ENCODE data around the gene ARTN. TPM values are rescaled to one million over a fixed set of nuclear protein-coding genes. Genes with fewer than 3 reads are reported as not detected.
A peak's percentile ranks its signal among the peaks of the same experiment; 100 is the strongest.

Gene ARTN
- total RNA-seq, 1 experiment from 2014 or later, result 9.1 TPM

DNA sequence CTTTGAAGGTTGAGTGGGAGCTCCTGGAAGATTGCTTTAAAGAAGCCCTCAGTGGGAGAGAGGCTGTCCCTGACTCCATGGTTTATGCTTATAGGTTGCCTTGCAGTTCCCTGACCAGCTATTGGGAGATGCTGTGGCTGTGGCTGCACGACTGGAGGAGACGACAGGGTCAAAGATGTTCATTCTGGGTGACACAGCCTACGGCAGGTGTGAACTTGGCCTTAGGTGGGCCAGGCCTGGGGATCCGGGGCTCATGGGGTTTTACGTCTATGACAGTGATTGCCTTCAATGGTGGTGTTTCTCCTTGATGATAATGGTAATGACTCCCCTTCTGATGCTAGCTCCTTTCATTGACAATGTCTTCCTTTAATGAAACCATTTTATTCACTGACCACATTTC, 36.9 kb downstream of the ARTN start:
- DNase-seq (ENCODE audit: low read depth), result no peak

- DNase-seq (ENCODE audit: low read depth), result no peak
Observed at GRCh38 chr1:43970911-43971310, 37.3 kb downstream of the ARTN start.

DNA sequence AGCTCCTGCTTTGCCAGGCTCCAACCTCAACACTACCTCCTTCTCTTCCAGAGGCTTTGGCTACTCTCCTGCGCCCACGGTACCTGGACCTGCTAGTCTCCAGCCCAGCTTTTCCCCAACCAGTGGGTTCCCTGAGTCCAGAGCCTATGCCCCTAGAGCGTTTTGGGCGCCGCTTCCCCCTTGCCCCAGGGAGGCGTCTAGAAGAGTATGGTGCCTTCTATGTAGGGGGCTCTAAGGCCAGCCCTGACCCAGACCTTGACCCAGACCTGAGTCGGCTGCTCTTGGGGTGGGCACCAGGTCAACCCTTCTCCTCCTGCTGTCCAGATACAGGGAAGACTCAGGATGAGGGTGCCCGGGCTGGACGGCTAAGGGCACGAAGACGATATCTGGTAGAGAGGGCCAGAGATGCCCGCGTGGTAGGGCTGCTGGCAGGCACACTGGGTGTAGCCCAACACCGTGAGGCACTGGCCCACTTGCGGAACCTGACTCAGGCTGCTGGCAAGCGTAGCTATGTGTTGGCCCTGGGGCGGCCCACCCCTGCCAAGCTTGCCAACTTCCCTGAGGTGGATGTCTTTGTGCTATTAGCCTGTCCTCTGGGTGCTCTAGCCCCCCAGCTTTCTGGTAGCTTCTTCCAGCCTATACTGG, 37.9 kb downstream of the ARTN start:
- DNase-seq (ENCODE audit: low read depth), result no peak

DNA sequence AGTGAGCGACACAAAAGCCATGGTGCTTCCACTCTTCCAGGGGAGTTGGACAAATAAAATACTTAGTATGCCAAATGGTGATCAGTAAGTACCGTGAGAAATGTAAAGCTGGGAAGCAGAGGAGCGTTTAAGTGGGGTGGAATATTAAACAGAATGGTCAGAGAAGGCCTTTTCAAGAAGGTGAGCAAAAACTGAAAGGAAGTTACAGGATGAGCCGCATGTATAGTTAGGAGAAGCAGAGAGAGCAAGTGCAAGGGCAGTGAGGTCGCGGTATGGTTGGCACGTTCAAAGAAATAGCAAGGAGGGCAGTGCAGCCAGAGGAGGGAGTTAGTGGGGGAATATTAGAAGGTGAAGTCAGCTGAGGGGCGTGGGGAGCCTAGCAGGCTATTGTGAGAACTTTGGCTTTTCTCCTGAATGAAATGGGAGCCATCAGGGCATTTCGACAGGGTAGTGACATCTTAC, 40.4 kb downstream of the ARTN start:
- no peak for DNase-seq (ENCODE audit: low read depth)

- peak; percentile 92 for DNase-seq (ENCODE audit: low read depth)
Observed at GRCh38 chr1:43974443-43975248, 41.0 kb downstream of the ARTN start, which contains the start of gene ATP6V0B. TSS of gene ATP6V0B (plus strand) at chr1:43974960. CDS start at chr1:43975041, 81 bp downstream.

DNA sequence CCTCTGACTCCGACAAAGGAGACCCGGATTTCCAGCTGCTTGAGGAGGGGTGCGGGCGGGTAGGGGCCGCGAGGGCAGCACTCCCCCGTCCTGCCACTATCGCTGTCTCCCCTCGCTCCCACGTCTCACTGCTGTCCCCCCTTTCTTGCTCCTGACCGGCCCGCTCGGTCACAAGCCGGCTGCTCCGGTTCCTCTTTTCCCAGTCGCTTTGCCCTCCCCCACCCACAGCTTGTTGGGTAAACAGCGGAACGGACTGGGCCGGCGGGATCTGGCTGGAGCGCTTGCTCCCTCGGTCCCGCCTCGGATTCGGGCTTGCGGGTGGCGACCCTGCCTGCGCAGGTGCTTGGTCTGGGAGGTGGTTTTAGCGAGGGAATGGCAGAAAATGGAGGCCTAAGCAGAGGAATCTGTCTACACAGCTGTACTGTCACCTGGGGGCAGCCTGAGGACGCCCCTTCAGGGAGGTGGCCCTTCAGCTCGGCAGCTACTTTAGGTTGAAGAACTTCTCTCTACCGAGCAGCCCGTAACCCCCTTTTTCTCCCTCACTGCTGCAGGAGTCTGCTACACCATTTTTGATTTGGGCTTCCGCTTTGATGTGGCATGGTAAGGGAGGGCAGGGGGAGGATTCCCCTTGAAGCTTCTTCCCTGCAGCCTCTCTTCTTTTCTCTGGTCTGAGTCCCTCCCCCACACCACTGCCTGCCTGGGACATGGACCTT, 41.8 kb downstream of the ARTN start:
- no peak for DNase-seq (ENCODE audit: low read depth)

- DNase-seq (ENCODE audit: low read depth), result no peak
Observed at GRCh38 chr1:43976045-43976444, 42.4 kb downstream of the ARTN start.

- DNase-seq (ENCODE audit: low read depth), result no peak
Observed at GRCh38 chr1:43976890-43977289, 43.3 kb downstream of the ARTN start.

DNA sequence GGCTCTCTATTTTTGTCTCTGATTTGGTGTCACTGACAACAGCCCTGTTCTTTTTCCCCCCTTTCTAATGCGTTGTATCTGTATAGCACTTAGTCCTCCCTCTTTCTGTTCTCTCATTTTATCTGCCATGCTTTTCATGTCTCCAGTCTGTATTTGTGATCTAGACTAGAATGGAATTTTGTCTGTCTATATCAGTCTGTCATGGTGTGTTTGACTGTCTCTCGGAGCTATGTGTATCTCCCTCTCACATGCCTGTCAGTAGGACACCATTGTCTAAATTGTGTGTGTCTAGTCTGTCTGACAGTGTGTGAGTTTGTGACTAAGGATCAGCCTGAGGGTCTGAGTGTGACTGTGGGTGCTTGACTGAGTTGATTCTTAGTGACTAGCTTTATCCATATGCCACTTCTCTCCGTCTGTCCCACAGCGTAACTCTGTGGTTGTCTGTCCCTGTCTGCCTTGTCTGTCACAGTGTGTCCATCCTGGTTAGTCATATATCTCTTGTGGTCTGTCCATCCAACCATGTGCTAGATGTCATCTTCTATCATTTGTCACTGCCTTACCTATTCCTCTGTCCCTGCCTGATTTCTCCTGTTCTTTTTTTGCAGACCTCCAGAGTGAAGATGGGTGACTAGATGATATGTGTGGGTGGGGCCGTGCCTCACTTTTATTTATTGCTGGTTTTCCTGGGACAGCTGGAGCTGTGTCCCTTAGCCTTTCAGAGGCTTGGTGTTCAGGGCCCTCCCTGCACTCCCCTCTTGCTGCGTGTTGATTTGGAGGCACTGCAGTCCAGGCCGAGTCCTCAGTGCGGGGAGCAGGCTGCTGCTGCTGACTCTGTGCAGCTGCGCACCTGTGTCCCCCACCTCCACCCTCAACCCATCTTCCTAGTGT, 44.0 kb downstream of the ARTN start:
- DNase-seq (ENCODE audit: low read depth), result no peak

DNA sequence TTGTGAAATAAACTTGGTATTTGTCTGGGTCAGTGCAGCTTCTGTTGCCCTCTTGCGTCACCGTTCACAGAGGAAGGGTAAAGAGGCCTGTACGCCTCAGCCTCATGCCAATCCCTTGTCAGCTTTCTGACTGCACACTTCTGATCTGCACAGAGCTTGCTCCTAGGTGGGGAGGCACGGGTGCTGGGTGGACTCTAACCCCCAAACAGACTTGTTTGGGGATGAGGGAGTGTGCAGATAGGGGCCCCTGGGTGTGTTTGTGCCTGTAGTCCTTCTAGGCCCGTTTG, 44.6 kb downstream of the ARTN start:
- no peak for DNase-seq (ENCODE audit: low read depth)

DNA sequence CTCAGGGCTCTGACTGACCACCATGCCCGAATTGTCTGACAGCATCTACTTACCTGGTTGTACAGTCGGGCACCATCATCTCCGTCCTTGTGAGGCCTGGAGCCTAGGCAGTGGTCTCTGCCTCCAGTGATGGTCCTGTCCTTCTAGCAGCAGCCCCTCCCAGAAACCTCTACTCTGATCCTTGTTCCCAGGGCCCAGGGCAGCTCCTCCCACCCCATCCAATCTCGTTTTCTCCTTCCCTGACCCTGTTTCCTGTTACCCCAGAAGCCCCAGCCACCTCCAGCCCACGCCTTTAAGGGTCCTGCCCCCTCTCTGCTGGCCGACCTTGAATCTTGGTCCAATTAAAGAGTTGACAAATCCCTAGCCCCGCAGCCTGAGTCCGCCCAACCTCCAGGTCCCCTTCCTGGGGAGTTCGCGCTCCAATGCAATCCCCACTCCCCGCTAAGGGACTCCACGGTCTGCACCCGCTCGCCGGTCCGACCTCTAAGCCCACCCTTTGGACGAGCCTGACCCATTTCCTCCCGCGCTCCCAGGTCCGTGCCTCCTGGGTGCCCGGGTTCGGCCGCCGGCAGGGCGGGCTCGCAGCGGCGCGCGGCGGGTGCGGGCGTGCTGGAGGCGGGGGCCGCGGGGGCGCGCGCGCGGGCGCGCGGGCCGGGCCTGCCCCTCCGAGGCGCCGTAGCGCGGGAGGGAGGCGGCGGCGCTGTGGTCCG, 45.1 kb downstream of the ARTN start, which contains the start of gene B4GALT2:
Gene B4GALT2 (plus strand): TSS at position 660 of the 710 bp plus-strand sequence. CDS start 1,951 bp downstream, outside the sequence.
- DNase-seq (ENCODE audit: low read depth), result peak; percentile 51

- no peak for DNase-seq (ENCODE audit: low read depth)
Observed at GRCh38 chr1:43979261-43979527, 45.6 kb downstream of the ARTN start.

DNA sequence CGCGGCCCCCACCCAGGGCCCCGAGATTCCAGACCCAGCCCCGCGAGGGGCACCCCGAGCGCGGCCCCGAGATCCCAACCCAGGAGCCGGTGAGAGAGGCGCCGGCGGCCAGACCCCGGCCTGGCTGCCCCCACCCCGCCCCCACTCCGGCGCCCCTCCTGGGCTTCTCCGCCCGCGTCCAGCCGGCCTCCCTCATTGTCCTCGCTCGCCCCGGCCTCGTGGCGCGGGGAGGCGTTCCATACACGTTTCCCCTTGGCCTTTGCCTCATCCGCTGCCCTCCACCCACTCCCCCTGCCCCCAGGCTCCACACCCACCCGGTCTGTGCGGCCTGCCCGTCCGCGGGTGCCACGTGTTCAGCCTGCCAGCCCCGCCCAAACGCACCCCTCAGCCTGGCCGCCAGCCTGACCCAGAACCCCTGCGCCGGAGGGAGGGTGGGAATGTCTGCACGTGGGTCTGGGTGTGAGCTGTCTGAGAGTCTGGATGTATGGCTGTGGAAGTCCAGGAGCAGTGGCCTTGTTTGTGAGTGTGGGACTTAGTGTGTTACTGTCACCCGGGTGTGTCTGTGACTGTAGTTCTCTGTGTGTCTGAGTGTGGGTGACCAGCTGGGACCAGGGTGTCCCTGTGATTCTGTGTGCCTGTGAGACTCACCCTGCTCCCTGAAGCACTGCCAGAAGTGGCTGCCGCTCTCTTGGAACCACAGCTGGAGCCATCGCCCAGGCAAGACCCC, 46.1 kb downstream of the ARTN start:
- DNase-seq (ENCODE audit: low read depth), result peak; percentile 63

DNA sequence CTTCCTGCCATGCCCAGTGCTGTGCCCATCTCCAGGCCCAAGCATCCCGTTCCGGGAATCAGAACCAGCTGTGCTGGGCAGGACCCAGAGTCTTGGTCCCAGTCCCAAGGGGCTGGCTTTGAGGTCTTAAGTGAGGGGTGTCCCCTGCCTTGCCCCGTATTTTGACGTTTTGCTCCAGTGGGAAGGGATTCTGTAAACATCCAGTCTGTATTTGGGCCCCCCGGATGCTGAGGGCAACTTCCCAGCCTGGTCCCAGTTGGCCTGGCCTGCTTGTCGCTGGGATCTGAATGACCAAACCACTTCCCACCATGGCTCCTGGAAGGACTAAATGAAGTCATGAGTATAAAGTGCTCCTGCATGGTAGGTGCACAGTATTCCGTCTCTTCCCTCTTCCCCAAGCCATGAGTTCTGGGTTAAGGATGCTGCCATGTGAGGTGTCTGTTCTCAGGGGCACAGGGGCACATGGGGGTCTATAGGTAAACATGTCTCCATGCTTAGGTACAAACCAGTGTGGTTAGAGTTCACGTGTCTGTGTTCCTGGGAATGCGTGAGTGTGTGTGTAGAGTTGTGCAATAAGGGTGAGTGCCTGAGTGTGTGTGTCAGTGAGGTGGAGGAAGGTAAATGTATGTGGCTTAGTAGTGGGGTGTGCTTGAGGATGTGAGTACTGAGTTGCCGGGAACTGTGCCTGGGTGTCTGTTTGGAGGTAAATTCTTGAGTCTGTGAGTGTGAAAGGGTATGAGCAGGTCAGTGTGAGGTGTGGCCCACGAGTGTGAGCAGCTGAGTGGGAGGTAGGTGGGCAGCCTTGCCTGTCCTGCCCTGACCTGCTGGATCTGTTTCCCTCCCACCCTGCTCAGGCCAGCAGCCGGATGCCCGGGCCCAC, 46.9 kb downstream of the ARTN start:
- no peak for DNase-seq (ENCODE audit: low read depth)

GRCh38 chr1:43981135-43981491, 47.5 kb downstream of the ARTN start:
- no peak for DNase-seq (ENCODE audit: low read depth)

GRCh38 chr1:43981636-43982035, 48.0 kb downstream of the ARTN start:
- no peak for DNase-seq (ENCODE audit: low read depth)

- DNase-seq (ENCODE audit: low read depth), result no peak
Observed at GRCh38 chr1:43982241-43982640, 48.6 kb downstream of the ARTN start.

DNA sequence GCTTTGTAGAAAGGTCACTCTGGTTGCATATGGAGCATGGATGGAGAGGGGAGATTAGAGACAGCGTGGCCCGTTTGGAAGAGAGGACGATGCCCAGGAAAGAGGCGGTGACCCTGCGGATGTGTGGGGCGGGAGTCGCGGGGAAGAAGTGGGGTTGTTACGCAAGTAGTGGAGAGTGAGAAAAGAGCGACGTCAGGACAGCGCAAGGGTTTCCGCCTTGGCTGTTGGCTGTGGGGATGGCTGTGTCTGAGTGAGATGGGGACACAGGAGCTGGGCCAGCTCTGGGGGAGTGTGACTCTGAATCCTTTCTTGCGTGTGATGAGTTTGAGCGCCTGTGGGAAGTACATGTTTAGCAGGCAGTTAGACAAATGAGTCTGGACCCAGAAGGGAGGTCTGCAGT, 49.2 kb downstream of the ARTN start:
- no peak for DNase-seq (ENCODE audit: low read depth)

DNA sequence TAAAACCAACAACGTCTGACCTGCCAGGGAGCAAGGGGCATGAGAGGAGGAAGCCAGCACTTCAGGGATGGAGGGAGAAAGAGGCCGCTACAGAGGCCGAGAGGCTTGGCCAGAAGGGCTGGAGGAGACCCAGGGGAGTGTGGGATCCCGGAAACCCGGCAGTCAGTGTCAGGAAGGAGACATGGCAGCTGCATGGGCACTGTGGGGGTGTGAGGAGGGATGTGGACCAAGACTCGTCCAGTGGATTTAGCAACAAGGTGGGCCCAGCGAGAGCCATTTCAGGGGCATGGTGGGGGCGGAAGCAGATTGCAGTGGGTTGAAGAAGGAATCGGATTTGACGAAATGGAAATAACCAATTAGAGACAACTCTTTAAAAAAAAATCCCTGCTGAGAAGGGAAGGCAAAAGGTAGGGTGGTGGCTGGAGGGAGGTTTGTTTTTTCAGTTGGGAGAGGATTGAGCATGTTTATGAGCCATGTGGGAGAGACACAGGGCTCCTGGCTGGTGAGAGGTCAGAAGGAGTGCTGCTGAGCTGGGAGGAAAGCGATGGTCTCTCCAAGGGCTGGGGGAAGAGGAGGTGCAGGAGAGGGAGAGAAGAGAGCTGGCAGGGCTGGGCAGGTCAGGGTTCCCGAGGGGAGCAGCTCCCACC, 49.8 kb downstream of the ARTN start:
- DNase-seq (ENCODE audit: low read depth), result no peak
